ENCODE measurements around the gene IPPK.

- TF ChIP-seq POLR2A (IDR thresholded peaks at IDR 0.05) (no peak), CTCF (IDR thresholded peaks at IDR 0.05 in 8 of 11, conservative IDR thresholded peaks at IDR 0.05 in 3 of 11) (no peak)
These were observed 49.2 kb upstream of the IPPK start for GRCh38 chr9:92719028-92719647.
